ENCODE results near the gene CTBP1. TPM values are rescaled to one million over a fixed set of nuclear protein-coding genes. Genes with fewer than 3 reads are reported as not detected.

The CTBP1 gene
- total RNA-seq, 2 experiments from 2014 or later: 135 to 141 TPM

DNA sequence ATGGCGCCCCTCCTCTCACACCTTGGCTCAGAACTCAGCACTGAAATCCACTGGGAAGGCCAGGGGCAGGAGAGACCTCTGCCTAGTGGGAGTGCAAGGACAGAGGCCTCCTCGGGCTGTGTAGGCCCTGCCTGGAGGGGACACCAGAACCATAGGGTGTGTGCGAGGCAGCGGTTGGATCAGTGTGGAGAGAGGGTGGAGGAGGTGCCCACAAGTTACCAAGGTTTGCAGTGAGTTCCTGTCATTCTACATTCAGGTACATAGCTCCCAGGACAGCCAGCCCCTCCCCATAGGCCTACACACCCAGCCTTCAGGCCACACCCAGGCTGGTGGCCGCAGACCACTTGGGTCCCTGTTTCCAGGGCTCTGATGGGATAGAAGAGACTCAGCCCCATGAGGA lies 57.3 kb downstream of the CTBP1 start:
- Mint-ChIP-seq H3K4me1 (peaks cover 11% of the 10 kb centered on the region), H3K27ac (no peak overlapping the region), H3K9me3 (peaks cover 1% of the 10 kb centered on the region), H3K27me3 (peaks cover 4% of the 10 kb centered on the region), H3K4me3 (no peak overlapping the region), H3K36me3 (peaks cover 1% of the 10 kb centered on the region)
- no peak for DNase-seq

- DNase-seq: no peak
- peaks cover 6% of the 10 kb centered on the region for H3K36me3 Mint-ChIP-seq
- H3K27ac Mint-ChIP-seq: no peak overlapping the region
- peaks cover 24% of the 10 kb centered on the region for H3K4me1 Mint-ChIP-seq
- H3K27me3 Mint-ChIP-seq: peaks cover 4% of the 10 kb centered on the region
- no peak overlapping the region for H3K4me3 Mint-ChIP-seq
- H3K9me3 Mint-ChIP-seq: peaks cover 6% of the 10 kb centered on the region
Observed at GRCh38 chr4:1187182-1187581, 61.7 kb downstream of the CTBP1 start.

GRCh38 chr4:1183985-1184773 lies 64.8 kb downstream of the CTBP1 start:
- H3K9me3 Mint-ChIP-seq: peaks cover 18% of the 10 kb centered on the region
- H3K4me3 Mint-ChIP-seq: no peak overlapping the region
- DNase-seq: no peak
- peak overlapping the region; percentile 77 for H3K27ac Mint-ChIP-seq
- H3K4me1 Mint-ChIP-seq: peaks cover 24% of the 10 kb centered on the region
- H3K36me3 Mint-ChIP-seq: peaks cover 15% of the 10 kb centered on the region
- H3K27me3 Mint-ChIP-seq: peaks cover 3% of the 10 kb centered on the region

DNA sequence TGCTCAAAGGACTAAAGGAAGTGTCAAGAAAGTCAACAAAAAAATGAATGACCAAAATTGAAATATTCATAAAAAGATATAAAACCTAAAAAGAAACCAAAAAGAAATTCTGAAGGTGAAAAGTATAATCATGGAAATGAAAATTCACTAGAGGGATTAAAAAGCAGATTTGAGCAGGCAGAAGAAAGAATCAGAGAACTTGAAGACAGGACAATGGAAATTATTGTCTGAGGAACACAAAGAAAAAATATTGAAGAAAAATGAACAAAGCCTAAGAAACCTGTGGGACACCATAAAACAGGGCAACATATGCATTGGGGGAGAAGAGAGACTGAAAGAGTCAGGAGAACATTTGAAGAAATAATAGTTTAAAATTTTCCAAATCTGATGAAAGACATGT lies 66.6 kb downstream of the CTBP1 start:
- H3K4me3 Mint-ChIP-seq: no peak overlapping the region
- H3K9me3 Mint-ChIP-seq: peaks cover 16% of the 10 kb centered on the region
- DNase-seq: no peak
- peaks cover 13% of the 10 kb centered on the region for H3K36me3 Mint-ChIP-seq
- no peaks in the 10 kb centered on the region for H3K27me3 Mint-ChIP-seq
- H3K27ac Mint-ChIP-seq: no peak overlapping the region
- peaks cover 19% of the 10 kb centered on the region for H3K4me1 Mint-ChIP-seq

DNA sequence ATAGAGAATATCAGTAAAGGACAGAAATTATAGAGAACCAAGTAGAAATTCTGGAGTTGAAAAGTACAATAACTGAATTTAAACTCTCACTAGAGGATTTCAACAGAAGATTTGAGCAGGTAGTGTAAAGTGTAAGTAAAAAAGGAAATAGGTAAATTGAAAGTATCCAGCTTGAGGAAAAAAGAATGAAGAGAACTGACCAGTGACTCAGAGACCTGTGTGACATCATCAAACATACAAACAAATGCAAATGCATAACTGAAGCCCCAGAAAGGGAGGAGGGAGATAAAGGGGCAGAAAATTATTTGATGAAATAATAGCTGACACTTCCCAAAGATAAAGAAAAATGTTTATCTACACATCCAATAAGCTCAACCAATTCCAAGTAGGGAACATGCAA lies 68.3 kb downstream of the CTBP1 start:
- Mint-ChIP-seq H3K4me3 (no peak overlapping the region), H3K36me3 (peaks cover 13% of the 10 kb centered on the region), H3K27me3 (no peaks in the 10 kb centered on the region), H3K4me1 (peaks cover 11% of the 10 kb centered on the region), H3K9me3 (peaks cover 16% of the 10 kb centered on the region), H3K27ac (no peak overlapping the region)
- DNase-seq: no peak

DNA sequence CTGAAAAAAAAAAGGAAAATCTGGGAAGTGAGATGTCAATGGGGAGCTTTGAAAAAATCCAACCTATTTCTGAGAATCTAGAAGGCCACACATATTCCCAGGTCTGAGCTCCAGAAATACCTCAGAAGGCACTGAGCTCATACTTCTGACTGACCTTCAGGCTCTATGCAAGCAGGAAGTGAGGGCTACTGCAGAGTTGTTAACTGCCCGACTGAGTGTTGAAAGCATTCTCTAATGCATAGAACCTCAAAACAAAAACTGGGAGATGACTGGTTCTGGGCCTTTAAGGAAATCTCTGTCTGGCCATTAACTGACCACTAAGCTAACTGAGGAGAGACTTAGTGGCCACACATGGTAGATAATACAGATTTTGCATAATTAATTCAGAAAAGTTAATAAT lies 69.0 kb downstream of the CTBP1 start:
- Mint-ChIP-seq H3K36me3 (peaks cover 13% of the 10 kb centered on the region), H3K4me1 (peaks cover 11% of the 10 kb centered on the region), H3K27me3 (no peaks in the 10 kb centered on the region), H3K4me3 (no peak overlapping the region), H3K9me3 (peaks cover 16% of the 10 kb centered on the region), H3K27ac (no peak overlapping the region)
- no peak for DNase-seq

GRCh38 chr4:1179089-1179441 lies 69.9 kb downstream of the CTBP1 start:
- Mint-ChIP-seq H3K27me3 (no peaks in the 10 kb centered on the region), H3K36me3 (peaks cover 13% of the 10 kb centered on the region), H3K4me1 (peaks cover 7% of the 10 kb centered on the region), H3K9me3 (peaks cover 16% of the 10 kb centered on the region), H3K4me3 (no peak overlapping the region), H3K27ac (no peak overlapping the region)
- no peak for DNase-seq

GRCh38 chr4:1178300-1179088 lies 70.4 kb downstream of the CTBP1 start:
- peaks cover 16% of the 10 kb centered on the region for H3K9me3 Mint-ChIP-seq
- no peak for DNase-seq
- H3K27ac Mint-ChIP-seq: no peak overlapping the region
- no peak overlapping the region for H3K4me3 Mint-ChIP-seq
- H3K27me3 Mint-ChIP-seq: peaks cover 4% of the 10 kb centered on the region
- peaks cover 13% of the 10 kb centered on the region for H3K36me3 Mint-ChIP-seq
- peaks cover 3% of the 10 kb centered on the region for H3K4me1 Mint-ChIP-seq

- Mint-ChIP-seq H3K27ac (no peak overlapping the region), H3K4me1 (peaks cover under 1% of the 10 kb centered on the region), H3K27me3 (peaks cover 11% of the 10 kb centered on the region), H3K4me3 (no peak overlapping the region), H3K9me3 (peaks cover 15% of the 10 kb centered on the region), H3K36me3 (peaks cover 12% of the 10 kb centered on the region)
- no peak for DNase-seq
Observed at GRCh38 chr4:1177274-1178141, 71.4 kb downstream of the CTBP1 start.

DNA sequence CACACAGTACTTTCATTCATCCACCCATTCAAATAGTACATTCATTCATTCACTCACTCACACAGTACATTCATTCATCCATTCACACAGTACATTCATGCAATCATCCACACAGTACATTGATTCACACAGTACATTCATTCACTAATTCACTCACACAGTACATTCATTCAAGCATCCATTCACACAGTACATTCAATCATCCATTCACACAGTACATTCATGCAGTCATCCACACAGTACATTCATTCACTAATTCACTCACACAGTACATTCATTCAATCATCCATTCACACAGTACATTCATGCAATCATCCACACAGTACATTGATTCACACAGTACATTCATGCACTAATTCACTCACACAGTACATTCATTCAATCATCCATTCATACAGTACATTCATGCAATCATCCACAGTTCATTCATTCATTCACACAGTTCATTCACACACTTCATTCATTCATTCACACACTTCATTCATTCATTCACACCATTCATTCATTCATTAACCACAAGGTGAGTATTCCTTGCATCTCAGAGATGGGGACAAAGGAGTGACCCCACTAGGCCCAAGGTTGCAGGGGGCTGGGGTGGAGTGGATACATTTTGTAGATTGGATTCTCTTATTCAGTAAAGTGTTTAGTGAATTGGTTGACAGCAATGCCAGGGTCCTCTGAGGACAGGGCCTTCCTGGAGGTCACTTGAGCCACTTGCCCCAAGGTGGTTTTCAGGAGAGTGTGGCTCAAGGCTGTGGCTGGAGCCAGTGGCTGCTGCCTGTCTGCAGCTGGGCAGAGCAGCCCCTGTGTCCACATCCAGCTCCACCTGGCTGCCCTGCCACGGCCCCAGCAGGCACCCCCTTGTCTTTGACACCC lies 72.3 kb downstream of the CTBP1 start:
- Mint-ChIP-seq H3K27me3 (peaks cover 14% of the 10 kb centered on the region), H3K4me1 (peaks cover 1% of the 10 kb centered on the region), H3K36me3 (peaks cover 7% of the 10 kb centered on the region), H3K9me3 (peaks cover 10% of the 10 kb centered on the region), H3K27ac (no peak overlapping the region), H3K4me3 (no peak overlapping the region)
- no peak for DNase-seq

DNA sequence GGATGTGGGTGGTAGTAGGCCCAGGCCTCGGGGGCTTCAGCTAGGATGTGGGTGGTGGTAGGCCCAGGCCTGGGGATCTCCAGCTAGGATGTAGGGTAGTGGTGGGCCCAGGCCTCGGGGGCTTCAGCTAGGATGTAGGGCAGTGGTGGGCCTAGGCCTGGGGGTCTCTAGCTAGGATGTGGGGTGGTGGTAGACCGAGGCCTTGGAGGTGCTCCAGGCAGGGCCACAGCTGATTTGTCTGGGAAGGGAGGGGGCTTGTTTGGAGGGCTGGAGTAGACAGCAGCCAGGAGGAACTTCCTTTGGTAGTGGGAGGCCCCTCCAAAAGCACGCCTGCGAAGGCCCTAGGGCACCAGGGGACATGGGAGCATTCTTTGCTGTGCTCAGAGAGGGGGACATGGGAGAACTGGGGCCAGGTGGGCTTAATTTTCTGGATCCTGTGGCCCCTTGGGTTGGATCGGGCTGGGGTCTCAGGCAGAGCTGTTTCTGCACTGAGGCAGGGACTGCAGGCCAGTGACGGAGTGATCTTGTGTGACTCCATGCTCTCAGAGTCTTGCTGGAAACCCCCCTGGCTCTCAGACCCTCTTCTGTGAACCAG lies 73.2 kb downstream of the CTBP1 start:
- H3K9me3 Mint-ChIP-seq: peaks cover 8% of the 10 kb centered on the region
- no peak overlapping the region for H3K27ac Mint-ChIP-seq
- H3K4me3 Mint-ChIP-seq: no peak overlapping the region
- H3K36me3 Mint-ChIP-seq: peaks cover 3% of the 10 kb centered on the region
- DNase-seq: no peak
- H3K27me3 Mint-ChIP-seq: peaks cover 20% of the 10 kb centered on the region
- H3K4me1 Mint-ChIP-seq: peaks cover 4% of the 10 kb centered on the region

GRCh38 chr4:1174941-1175634 lies 73.8 kb downstream of the CTBP1 start:
- Mint-ChIP-seq H3K9me3 (peaks cover 2% of the 10 kb centered on the region), H3K27me3 (peaks cover 25% of the 10 kb centered on the region), H3K36me3 (no peaks in the 10 kb centered on the region), H3K4me3 (no peak overlapping the region), H3K4me1 (peaks cover 4% of the 10 kb centered on the region), H3K27ac (no peak overlapping the region)
- no peak for DNase-seq

- H3K36me3 Mint-ChIP-seq: no peaks in the 10 kb centered on the region
- no peaks in the 10 kb centered on the region for H3K9me3 Mint-ChIP-seq
- H3K4me3 Mint-ChIP-seq: no peak overlapping the region
- no peak overlapping the region for H3K27ac Mint-ChIP-seq
- no peak for DNase-seq
- peaks cover 26% of the 10 kb centered on the region for H3K27me3 Mint-ChIP-seq
- H3K4me1 Mint-ChIP-seq: peaks cover 7% of the 10 kb centered on the region
Observed at GRCh38 chr4:1172971-1173757, 75.8 kb downstream of the CTBP1 start.

Measured in activated naive CD8-positive, alpha-beta T cell treated with anti-CD3 and anti-CD28 coated beads for 36 hours (primary cell).